Neuronal stem cell (in vitro differentiated cells): Measurements from ENCODE around the gene PPA2.

ENCODE experiments used
- DNase-seq: peaks from one replicate; pipeline ENCODE4 v3.0.0-alpha.2; 2013; ENCODE audit warnings: low spot score
- H2AFZ ChIP-seq: one replicate; pipeline ENCODE4 v1.6.1; 2013; ENCODE audit warnings: mild to moderate bottlenecking, low read length, inconsistent platforms
- H2AK5ac ChIP-seq: 2 replicates; pipeline ENCODE4 v1.6.1; 2013; ENCODE audit warnings: low read depth, mild to moderate bottlenecking, inconsistent platforms, low read length, moderate library complexity, mixed read lengths
- H2BK120ac ChIP-seq: 2 replicates; pipeline ENCODE4 v1.6.1; 2013; ENCODE audit warnings: low read depth, mild to moderate bottlenecking, inconsistent platforms, low read length, moderate library complexity, mixed read lengths
- H2BK12ac ChIP-seq: one replicate; pipeline ENCODE4 v1.6.1; 2013; ENCODE audit warnings: low read length, inconsistent platforms
- H2BK15ac ChIP-seq: 2 replicates; pipeline ENCODE4 v1.6.1; 2013; ENCODE audit warnings: mild to moderate bottlenecking, low read length, inconsistent platforms, mixed read lengths
- H2BK5ac ChIP-seq: one replicate; pipeline ENCODE4 v1.6.1; 2013; ENCODE audit warnings: inconsistent platforms, mild to moderate bottlenecking, low read length, moderate library complexity
- H3K14ac ChIP-seq: one replicate; pipeline ENCODE4 v1.6.1; 2013; ENCODE audit warnings: low read length, inconsistent platforms
- H3K18ac ChIP-seq: 2 replicates; pipeline ENCODE4 v1.6.1; 2013; ENCODE audit warnings: low read length, inconsistent platforms
- H3K23ac ChIP-seq: 2 replicates; pipeline ENCODE4 v1.6.1; 2013; ENCODE audit warnings: low read depth, mild to moderate bottlenecking, mixed read lengths, low read length, inconsistent platforms; ENCODE audit not compliant: poor library complexity
- H3K27ac ChIP-seq: replicated peaks from 3 replicates; pipeline ENCODE4 v1.5.1; 2013; ENCODE audit warnings: low read length, inconsistent platforms
- H3K27me3 ChIP-seq, 3 experiments: 2 replicates each; pipeline ENCODE4 v1.6.1; 2013; ENCODE audit warnings: low read length in 3 of 3, mild to moderate bottlenecking in 2 of 3, inconsistent platforms in 1 of 3, low read depth in 1 of 3, mixed read lengths in 1 of 3, moderate library complexity in 1 of 3; ENCODE audit not compliant: control insufficient read depth in 3 of 3, insufficient read depth in 3 of 3
- H3K36me3 ChIP-seq, 2 donors: replicated peaks in 1 of 2; 2 replicates each; pipeline ENCODE4 v1.6.1; 2013; ENCODE audit warnings: low read length in 2 of 2; ENCODE audit not compliant: control insufficient read depth in 2 of 2, insufficient read depth in 2 of 2
- H3K4ac ChIP-seq: 2 replicates; pipeline ENCODE4 v1.6.1; 2013; ENCODE audit warnings: inconsistent platforms, mild to moderate bottlenecking, low read length, moderate library complexity
- H3K4me1 ChIP-seq, 2 donors: 1 replicate in 1 of 2; 2 replicates in 1 of 2; pipeline ENCODE4 v1.6.1; 2013; ENCODE audit warnings: low read length in 2 of 2, low read depth in 1 of 2; ENCODE audit not compliant: control insufficient read depth in 2 of 2, insufficient read depth in 1 of 2
- H3K4me2 ChIP-seq: one replicate; pipeline ENCODE4 v1.6.1; 2013; ENCODE audit warnings: mild to moderate bottlenecking, low read length, inconsistent platforms; ENCODE audit not compliant: insufficient read depth, poor library complexity, severe bottlenecking
- H3K4me3 ChIP-seq, 2 donors: 2 replicates each; pipeline ENCODE4 v1.5.1; 2013; ENCODE audit warnings: low read length in 2 of 2, mild to moderate bottlenecking in 2 of 2, inconsistent platforms in 1 of 2, moderate library complexity in 1 of 2
- H3K79me1 ChIP-seq: one replicate; pipeline ENCODE4 v1.6.1; 2013; ENCODE audit warnings: low read depth, mild to moderate bottlenecking, inconsistent platforms, low read length, moderate library complexity
- H3K9ac ChIP-seq: one replicate; pipeline ENCODE4 v1.6.1; 2013; ENCODE audit warnings: mild to moderate bottlenecking, low read depth, low read length, inconsistent platforms; ENCODE audit not compliant: poor library complexity
- H3K9me3 ChIP-seq, 2 donors: replicated peaks in 1 of 2; 2 replicates each; pipeline versions ENCODE3 to v1.6.1; 2013; ENCODE audit warnings: low read length in 2 of 2, mild to moderate bottlenecking in 2 of 2, inconsistent platforms in 1 of 2, low read depth in 1 of 2, mixed read lengths in 1 of 2, moderate library complexity in 1 of 2; ENCODE audit not compliant: control insufficient read depth in 2 of 2, insufficient read depth in 1 of 2
- H4K8ac ChIP-seq: one replicate; pipeline ENCODE4 v1.6.1; 2013; ENCODE audit warnings: low read depth, mild to moderate bottlenecking, inconsistent platforms, low read length, moderate library complexity
- H4K91ac ChIP-seq: one replicate; pipeline ENCODE4 v1.6.1; 2013; ENCODE audit warnings: low read length, low read depth, mild to moderate bottlenecking, inconsistent platforms; ENCODE audit not compliant: poor library complexity
- WGBS, 2 donors: extraction: QIAGEN DNeasy Blood & Tissue Kit; methylation state at CpG; one replicate each; pipeline ENCODE4 v1.1.7; 2013; ENCODE audit warnings: missing lambda C conversion rate in 2 of 2, mixed read lengths in 1 of 2; ENCODE audit not compliant: insufficient read length in 2 of 2, insufficient replicate concordance in 1 of 2; ENCODE audit errors: extremely low coverage in 2 of 2; 5-methylcytosine and 5-hydroxymethylcytosine counted together

The PPA2 gene

GRCh38 chr4:105440890-105441289 lies 33.0 kb downstream of the PPA2 start:
- H3K79me1 ChIP-seq, result no peaks in the 10 kb centered on the region
- H3K4me3 ChIP-seq, result no peak overlapping the region
- no peak overlapping the region for H3K27ac ChIP-seq
- no peak overlapping the region for H3K9ac ChIP-seq
- no peak overlapping the region for H3K14ac ChIP-seq
- no peak overlapping the region for H3K4ac ChIP-seq
- peaks cover 9 to 82% of the 10 kb centered on the region in 2 donors for H3K36me3 ChIP-seq
- H2AFZ ChIP-seq, result no peak overlapping the region
- H3K23ac ChIP-seq, result no peak overlapping the region
- H4K91ac ChIP-seq, result no peak overlapping the region
- H2AK5ac ChIP-seq, result no peak overlapping the region
- DNase-seq, result no peak
- H2BK120ac ChIP-seq, result no peak overlapping the region
- H3K9me3 ChIP-seq, result peaks cover 0 to 10% of the 10 kb centered on the region in 2 donors
- H4K8ac ChIP-seq, result no peak overlapping the region
- H2BK12ac ChIP-seq, result no peak overlapping the region
- no peak overlapping the region for H3K4me2 ChIP-seq
- H3K4me1 ChIP-seq, result no peaks in the 10 kb centered on the region
- H2BK15ac ChIP-seq, result no peak overlapping the region
- H3K18ac ChIP-seq, result no peak overlapping the region
- no peaks in the 10 kb centered on the region for H3K27me3 ChIP-seq
- H2BK5ac ChIP-seq, result no peak overlapping the region

GRCh38 chr4:105437637-105438036 lies 36.2 kb downstream of the PPA2 start:
- Histone ChIP-seq H2BK120ac (no peak overlapping the region), H2AFZ (no peak overlapping the region), H3K23ac (no peak overlapping the region), H3K4me3 (no peak overlapping the region), H3K4me1 (no peaks in the 10 kb centered on the region), H2BK5ac (no peak overlapping the region), H3K27me3 (no peaks in the 10 kb centered on the region), H2BK12ac (no peak overlapping the region), H3K9ac (no peak overlapping the region), H3K4ac (no peak overlapping the region), H2BK15ac (no peak overlapping the region), H3K36me3 (peaks cover 7 to 83% of the 10 kb centered on the region in 2 donors), H3K14ac (no peak overlapping the region), H3K27ac (no peak overlapping the region), H3K4me2 (no peak overlapping the region), H4K91ac (no peak overlapping the region), H3K18ac (no peak overlapping the region), H4K8ac (no peak overlapping the region), H2AK5ac (no peak overlapping the region), H3K79me1 (no peaks in the 10 kb centered on the region), H3K9me3 (peaks cover 0 to 21% of the 10 kb centered on the region in 2 donors)
- no peak for DNase-seq
- no CpG with 5 or more reads among the region's 6 CpGs for WGBS, 2 donors

- no peaks in the 10 kb centered on the region for H3K79me1 ChIP-seq
- H2BK5ac ChIP-seq, result no peak overlapping the region
- H3K4me3 ChIP-seq, result no peak overlapping the region
- H4K91ac ChIP-seq, result no peak overlapping the region
- no peak overlapping the region for H4K8ac ChIP-seq
- H3K18ac ChIP-seq, result no peak overlapping the region
- no peaks in the 10 kb centered on the region for H3K27me3 ChIP-seq
- H3K9ac ChIP-seq, result no peak overlapping the region
- H2BK15ac ChIP-seq, result no peak overlapping the region
- H3K4me1 ChIP-seq, result no peaks in the 10 kb centered on the region
- peaks cover 0 to 18% of the 10 kb centered on the region in 2 donors for H3K9me3 ChIP-seq
- no peak overlapping the region for H3K14ac ChIP-seq
- no peak overlapping the region for H3K4ac ChIP-seq
- peaks cover 3 to 84% of the 10 kb centered on the region in 2 donors for H3K36me3 ChIP-seq
- no peak overlapping the region for H2BK12ac ChIP-seq
- no peak overlapping the region for H2BK120ac ChIP-seq
- H3K4me2 ChIP-seq, result no peak overlapping the region
- H3K23ac ChIP-seq, result no peak overlapping the region
- no peak overlapping the region for H3K27ac ChIP-seq
- H2AFZ ChIP-seq, result no peak overlapping the region
- no peak for DNase-seq
- H2AK5ac ChIP-seq, result no peak overlapping the region
These were observed 37.4 kb downstream of the PPA2 start for GRCh38 chr4:105436414-105436813.

DNA sequence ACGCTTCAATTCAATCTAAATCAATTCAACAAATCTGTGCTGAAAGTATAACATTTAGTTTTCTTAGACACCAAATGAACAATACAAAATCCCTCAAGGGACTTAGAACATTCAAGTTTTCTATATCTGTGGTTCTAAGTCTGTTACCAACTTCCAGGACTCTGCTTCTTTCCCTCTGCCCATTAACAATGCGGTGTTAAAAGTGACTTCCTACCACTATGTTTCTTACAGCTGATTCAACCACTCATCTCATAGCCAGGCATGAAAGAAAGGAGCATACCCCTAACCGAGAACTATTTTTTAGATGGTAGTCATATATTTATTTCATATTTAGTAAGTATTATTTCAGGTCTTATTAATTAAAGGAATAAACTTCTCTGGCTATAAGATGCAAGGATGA lies 38.9 kb downstream of the PPA2 start:
- H3K23ac ChIP-seq, result no peak overlapping the region
- H3K14ac ChIP-seq, result no peak overlapping the region
- H3K4ac ChIP-seq, result no peak overlapping the region
- no peak overlapping the region for H3K18ac ChIP-seq
- no peak overlapping the region for H2AFZ ChIP-seq
- no peak overlapping the region for H3K4me3 ChIP-seq
- no peak overlapping the region for H3K27ac ChIP-seq
- no peak overlapping the region for H3K4me2 ChIP-seq
- no peaks in the 10 kb centered on the region for H3K4me1 ChIP-seq
- WGBS, 2 donors, result no CpG with 5 or more reads among the region's 3 CpGs
- H3K9ac ChIP-seq, result no peak overlapping the region
- H3K27me3 ChIP-seq, result no peaks in the 10 kb centered on the region
- no peak overlapping the region for H4K8ac ChIP-seq
- H2BK15ac ChIP-seq, result no peak overlapping the region
- H3K79me1 ChIP-seq, result no peaks in the 10 kb centered on the region
- DNase-seq, result no peak
- H3K36me3 ChIP-seq, result peaks cover 3 to 85% of the 10 kb centered on the region in 2 donors
- no peak overlapping the region for H4K91ac ChIP-seq
- peaks cover 0 to 18% of the 10 kb centered on the region in 2 donors for H3K9me3 ChIP-seq
- H2AK5ac ChIP-seq, result no peak overlapping the region
- no peak overlapping the region for H2BK120ac ChIP-seq
- H2BK12ac ChIP-seq, result no peak overlapping the region
- no peak overlapping the region for H2BK5ac ChIP-seq
